Inferior parietal cortex (tissue), 1 donor: ENCODE data around the gene PRSS57.
"Not testable (repeated sequence)": the region's sequence is repeated elsewhere in the genome, so short reads cannot be mapped to it uniquely, and the experiment has no call there.

ENCODE experiments used
- DNase-seq: peaks from one replicate; pipeline ENCODE4 v3.0.0-alpha.2; 2016; ENCODE audit errors: extremely low spot score

Gene PRSS57

GRCh38 chr19:674282-675151 is 20.7 kb downstream of the PRSS57 start:
- DNase-seq: no peak

- no peak for DNase-seq
Measured at GRCh38 chr19:670609-671075, 24.6 kb downstream of the PRSS57 start.

- DNase-seq: not testable (repeated sequence)
Measured at GRCh38 chr19:668675-669434, 26.4 kb downstream of the PRSS57 start.

GRCh38 chr19:666985-667573 is 28.2 kb downstream of the PRSS57 start:
- not testable (repeated sequence) for DNase-seq

- peak; percentile 83 for DNase-seq
Measured at GRCh38 chr19:664913-665443, 30.3 kb downstream of the PRSS57 start.

- DNase-seq: no peak
Measured at GRCh38 chr19:663682-664117, 31.6 kb downstream of the PRSS57 start.

GRCh38 chr19:662962-663681 is 32.1 kb downstream of the PRSS57 start, which contains the start of gene RNF126:
TSS of gene RNF126 (minus strand) at chr19:663214. CDS start at chr19:663121, 93 bp downstream.
- peak; percentile 84 for DNase-seq

GRCh38 chr19:662207-662961 is 32.9 kb downstream of the PRSS57 start:
- DNase-seq: no peak

GRCh38 chr19:661427-662196 is 33.6 kb downstream of the PRSS57 start:
- no peak for DNase-seq

- DNase-seq: no peak
Measured at GRCh38 chr19:660793-661426, 34.3 kb downstream of the PRSS57 start.

- DNase-seq: no peak
Measured at GRCh38 chr19:658916-659839, 36.1 kb downstream of the PRSS57 start.

GRCh38 chr19:658059-658839 is 37.0 kb downstream of the PRSS57 start:
- no peak for DNase-seq

- DNase-seq: no peak
Measured at GRCh38 chr19:657611-658010, 37.6 kb downstream of the PRSS57 start.

GRCh38 chr19:656751-657559 is 38.3 kb downstream of the PRSS57 start:
- no peak for DNase-seq

- no peak for DNase-seq
Measured at GRCh38 chr19:655691-656090, 39.6 kb downstream of the PRSS57 start.

- DNase-seq: no peak
Measured at GRCh38 chr19:653425-653824, 41.8 kb downstream of the PRSS57 start.
